Parathyroid adenoma (tissue), 2 donors: ENCODE results near the gene DNHD1.
A peak's percentile ranks its signal among the peaks of the same experiment; 100 is the strongest.

ENCODE experiments used
- H2AFZ ChIP-seq: fragments of 300-600 bp; sonication (generic); one replicate; pipeline ENCODE4 v1.7.0; 2017; ENCODE audit warnings: antibody characterized with exemption, mild to moderate bottlenecking
- H3K27ac ChIP-seq: fragments of 300-600 bp; sonication (generic); one replicate; pipeline ENCODE4 v1.7.0; 2017
- H3K27me3 ChIP-seq: fragments of 300-600 bp; sonication (generic); one replicate; pipeline ENCODE4 v1.7.0; 2017; ENCODE audit warnings: low read length; ENCODE audit not compliant: control insufficient read depth, insufficient read depth
- H3K36me3 ChIP-seq: fragments of 300-600 bp; sonication (generic); one replicate; pipeline ENCODE4 v1.7.0; 2017; ENCODE audit warnings: low read length; ENCODE audit not compliant: control insufficient read depth, insufficient read depth
- H3K4me1 ChIP-seq: fragments of 300-600 bp; sonication (generic); one replicate; pipeline ENCODE4 v1.7.0; 2017; ENCODE audit warnings: control low read depth
- H3K4me2 ChIP-seq: fragments of 300-600 bp; sonication (generic); one replicate; pipeline ENCODE4 v1.7.0; 2017; ENCODE audit warnings: low read length
- H3K4me3 ChIP-seq: fragments of 300-600 bp; sonication (generic); one replicate; pipeline ENCODE4 v1.7.0; 2017; ENCODE audit warnings: low read depth, low read length
- H3K79me2 ChIP-seq: fragments of 300-600 bp; sonication (generic); one replicate; pipeline ENCODE4 v1.7.0; 2017; ENCODE audit warnings: control low read depth
- H3K9ac ChIP-seq: fragments of 300-600 bp; sonication (generic); one replicate; pipeline ENCODE4 v1.7.0; 2017; ENCODE audit warnings: mild to moderate bottlenecking
- H3K9me3 ChIP-seq: fragments of 300-600 bp; sonication (generic); one replicate; pipeline ENCODE4 v1.7.0; 2017; ENCODE audit warnings: low read length; ENCODE audit not compliant: control insufficient read depth
- TF ChIP-seq, protein P1 (sequence below): fragments of 300-600 bp; sonication (generic); IDR thresholded peaks from one replicate; pipeline ENCODE4 v1.7.0; 2017; ENCODE audit warnings: antibody characterized with exemption, mild to moderate bottlenecking
- donor health status: primary hyperparathyroidism.

The DNHD1 gene

DNA sequence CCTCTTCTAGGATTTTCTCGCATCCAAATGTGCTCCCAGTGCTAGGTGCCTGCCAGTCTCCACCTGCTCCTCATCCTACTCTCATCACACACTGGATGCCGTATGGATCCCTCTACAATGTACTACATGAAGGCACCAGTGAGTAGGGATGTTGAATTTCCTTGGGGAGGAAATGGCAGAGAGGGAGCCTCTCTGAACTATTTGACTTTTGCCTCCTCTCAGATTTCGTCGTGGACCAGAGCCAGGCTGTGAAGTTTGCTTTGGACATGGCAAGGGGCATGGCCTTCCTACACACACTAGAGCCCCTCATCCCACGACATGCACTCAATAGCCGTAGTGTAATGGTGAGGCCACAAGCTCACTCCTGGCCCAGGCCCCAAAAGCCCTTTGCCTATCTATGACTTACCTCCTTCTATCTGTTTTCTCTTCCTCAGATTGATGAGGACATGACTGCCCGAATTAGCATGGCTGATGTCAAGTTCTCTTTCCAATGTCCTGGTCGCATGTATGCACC, 112.5 kb downstream of the DNHD1 start:
- TF ChIP-seq, protein P1, sequence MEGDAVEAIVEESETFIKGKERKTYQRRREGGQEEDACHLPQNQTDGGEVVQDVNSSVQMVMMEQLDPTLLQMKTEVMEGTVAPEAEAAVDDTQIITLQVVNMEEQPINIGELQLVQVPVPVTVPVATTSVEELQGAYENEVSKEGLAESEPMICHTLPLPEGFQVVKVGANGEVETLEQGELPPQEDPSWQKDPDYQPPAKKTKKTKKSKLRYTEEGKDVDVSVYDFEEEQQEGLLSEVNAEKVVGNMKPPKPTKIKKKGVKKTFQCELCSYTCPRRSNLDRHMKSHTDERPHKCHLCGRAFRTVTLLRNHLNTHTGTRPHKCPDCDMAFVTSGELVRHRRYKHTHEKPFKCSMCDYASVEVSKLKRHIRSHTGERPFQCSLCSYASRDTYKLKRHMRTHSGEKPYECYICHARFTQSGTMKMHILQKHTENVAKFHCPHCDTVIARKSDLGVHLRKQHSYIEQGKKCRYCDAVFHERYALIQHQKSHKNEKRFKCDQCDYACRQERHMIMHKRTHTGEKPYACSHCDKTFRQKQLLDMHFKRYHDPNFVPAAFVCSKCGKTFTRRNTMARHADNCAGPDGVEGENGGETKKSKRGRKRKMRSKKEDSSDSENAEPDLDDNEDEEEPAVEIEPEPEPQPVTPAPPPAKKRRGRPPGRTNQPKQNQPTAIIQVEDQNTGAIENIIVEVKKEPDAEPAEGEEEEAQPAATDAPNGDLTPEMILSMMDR: no peak
- peaks cover 11% of the 10 kb centered on the region for H3K4me1 ChIP-seq
- no peaks in the 10 kb centered on the region for H3K36me3 ChIP-seq
- H3K27me3 ChIP-seq: no peaks in the 10 kb centered on the region
- H3K9ac ChIP-seq: no peak overlapping the region
- no peak overlapping the region for H2AFZ ChIP-seq
- H3K4me2 ChIP-seq: no peak overlapping the region
- H3K27ac ChIP-seq: no peak overlapping the region
- H3K79me2 ChIP-seq: peaks cover 12% of the 10 kb centered on the region
- H3K4me3 ChIP-seq: no peak overlapping the region
- no peaks in the 10 kb centered on the region for H3K9me3 ChIP-seq

DNA sequence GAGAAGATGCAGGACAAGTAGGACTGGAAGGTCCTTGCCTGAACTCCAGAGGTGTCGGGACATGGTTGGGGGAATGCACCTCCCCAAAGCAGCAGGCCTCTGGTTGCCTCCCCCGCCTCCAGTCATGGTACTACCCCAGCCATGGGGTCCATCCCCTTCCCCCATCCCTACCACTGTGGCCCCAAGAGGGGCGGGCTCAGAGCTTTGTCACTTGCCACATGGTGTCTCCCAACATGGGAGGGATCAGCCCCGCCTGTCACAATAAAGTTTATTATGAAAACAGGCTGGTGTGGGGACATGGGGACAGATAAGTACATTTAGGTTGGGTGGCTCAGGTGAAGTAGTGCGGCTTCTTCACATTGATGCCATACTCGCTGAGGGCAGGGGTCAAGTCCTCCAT, 113.5 kb downstream of the DNHD1 start:
- Histone ChIP-seq H3K36me3 (no peaks in the 10 kb centered on the region), H3K4me1 (peaks cover 11% of the 10 kb centered on the region), H3K9me3 (no peaks in the 10 kb centered on the region), H3K4me2 (no peak overlapping the region), H3K79me2 (peaks cover 10% of the 10 kb centered on the region), H2AFZ (no peak overlapping the region), H3K27me3 (no peaks in the 10 kb centered on the region), H3K9ac (no peak overlapping the region), H3K4me3 (no peak overlapping the region), H3K27ac (no peak overlapping the region)
- TF ChIP-seq, protein P1: no peak

DNA sequence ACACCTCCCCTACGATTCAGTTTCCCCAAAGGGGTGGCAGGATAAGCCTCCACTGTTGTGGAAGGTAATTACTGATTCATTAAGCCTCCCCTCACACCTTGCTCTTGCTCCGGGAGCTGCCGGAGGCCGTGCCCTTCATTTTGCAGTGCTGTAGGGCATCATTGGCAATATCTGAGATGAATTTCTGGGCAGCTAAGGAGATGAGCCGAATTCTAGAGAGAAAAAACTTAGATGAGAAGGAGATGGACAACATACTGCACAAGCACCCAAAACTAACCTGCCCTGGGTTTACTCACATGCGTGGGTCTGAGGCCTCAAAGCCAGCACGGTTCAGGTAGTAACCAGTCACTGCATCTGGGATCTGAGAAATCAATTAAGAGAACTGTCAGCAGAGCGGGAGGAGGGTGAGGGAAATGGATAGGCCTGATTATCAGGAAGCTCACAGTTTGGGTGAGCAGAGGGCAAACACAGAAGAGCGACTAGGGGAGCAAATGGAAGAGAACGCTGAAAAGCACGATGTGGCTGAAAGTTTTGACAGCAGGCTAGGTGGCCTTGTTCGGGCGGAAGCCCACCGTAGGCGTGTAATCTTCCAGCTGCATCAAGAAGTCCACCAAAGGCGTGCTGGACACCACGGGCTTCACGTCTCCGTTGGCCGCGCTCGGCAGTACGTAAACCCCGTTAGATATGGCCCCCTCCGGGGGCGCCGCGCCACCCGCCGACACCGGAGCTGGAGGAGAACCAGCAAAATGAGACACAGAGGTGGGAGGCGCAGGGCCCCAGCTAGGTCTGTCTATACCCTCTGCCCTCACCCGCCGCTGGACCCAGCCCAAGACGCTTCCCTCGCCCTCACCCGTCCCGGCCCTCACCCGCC, 114.2 kb downstream of the DNHD1 start:
- Histone ChIP-seq H3K27ac (peak overlapping the region; percentile 67), H3K36me3 (no peaks in the 10 kb centered on the region), H3K4me3 (peak overlapping the region; percentile 47), H3K79me2 (peaks cover 3% of the 10 kb centered on the region), H2AFZ (peak overlapping the region; percentile 56), H3K4me1 (peaks cover 6% of the 10 kb centered on the region), H3K4me2 (peak overlapping the region; percentile 73), H3K9ac (no peak overlapping the region), H3K9me3 (no peaks in the 10 kb centered on the region), H3K27me3 (no peaks in the 10 kb centered on the region)
- TF ChIP-seq, protein P1: no peak

DNA sequence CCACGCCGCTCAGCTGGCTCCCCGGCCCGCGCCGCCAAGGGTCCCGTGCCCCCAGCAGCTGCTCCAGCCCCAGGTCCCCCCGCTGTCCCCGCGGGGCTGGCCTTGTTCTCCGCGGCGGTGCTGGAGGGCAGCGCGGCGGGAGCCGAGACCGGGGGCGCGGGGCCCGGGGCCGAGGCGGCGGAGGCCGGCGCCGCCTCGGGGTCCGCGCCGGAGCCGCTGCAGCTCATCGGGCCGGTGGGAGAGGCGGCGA, 114.8 kb downstream of the DNHD1 start:
- Histone ChIP-seq H3K9ac (no peak overlapping the region), H3K4me2 (peak overlapping the region; percentile 73), H3K36me3 (no peaks in the 10 kb centered on the region)

More for the DNA sequence above, 114.8 kb downstream of the DNHD1 start:
- Histone ChIP-seq H3K27me3 (no peaks in the 10 kb centered on the region), H3K9me3 (no peaks in the 10 kb centered on the region), H3K4me3 (peak overlapping the region; percentile 47), H3K79me2 (peaks cover 2% of the 10 kb centered on the region), H2AFZ (peak overlapping the region; percentile 56), H3K27ac (peak overlapping the region; percentile 99), H3K4me1 (peaks cover 4% of the 10 kb centered on the region)
- TF ChIP-seq, protein P1: no peak
